Right lobe of liver (tissue), 6 donors: ENCODE measurements around the gene TOR3A. TPM values are rescaled to one million over a fixed set of nuclear protein-coding genes. Genes with fewer than 3 reads are reported as not detected.

ENCODE experiments used
- ATAC-seq, 4 donors: fragments of 200-7000 bp; cut with Tn5 transposase; one replicate each; pipeline ENCODE4 v1.9.1; 2020; ENCODE audit warnings: mild to moderate bottlenecking in 4 of 4, moderate library complexity in 4 of 4
- DNase-seq, 3 donors: peaks; one replicate each; pipeline ENCODE4 v3.0.0-alpha.2; 2020
- H3K27ac ChIP-seq, 3 donors: fragments of 200-600 bp; one replicate each; pipeline ENCODE4 v1.8.0; 2022
- H3K27me3 ChIP-seq, 2 donors: fragments of 200-600 bp; one replicate each; pipeline ENCODE4 v1.8.0; 2022
- H3K36me3 ChIP-seq, 4 donors: fragments of 200-600 bp; sonication (generic) in 1 of 4; one replicate each; pipeline versions ENCODE4 v1.5.1 to v1.8.0; 2017 to 2022; ENCODE audit warnings: control low read depth in 1 of 4
- H3K4me1 ChIP-seq, 4 donors: fragments of 200-600 bp; sonication (generic) in 1 of 4; one replicate each; pipeline versions ENCODE4 v1.5.1 to v1.8.0; 2017 to 2022; ENCODE audit warnings: control low read depth in 1 of 4
- H3K4me3 ChIP-seq, 3 donors: fragments of 200-600 bp; one replicate each; pipeline ENCODE4 v1.8.0; 2022
- H3K9me3 ChIP-seq, 4 donors: fragments of 200-600 bp; sonication (generic) in 1 of 4; one replicate each; pipeline versions ENCODE4 v1.5.1 to v1.8.0; 2017 to 2022; ENCODE audit warnings: control low read depth in 1 of 4
- POLR2A ChIP-seq: fragments of 450-650 bp; IDR thresholded peaks from one replicate; pipeline ENCODE4 v1.6.1; 2017; ENCODE audit warnings: antibody characterized with exemption, mild to moderate bottlenecking
- WGBS: methylation state at CpG from one replicate; pipeline ENCODE4 v1.1.6; 2018; ENCODE audit warnings: low coverage, low lambda C conversion rate; ENCODE audit not compliant: insufficient coverage; ENCODE audit errors: missing lambda C conversion rate; 5-methylcytosine and 5-hydroxymethylcytosine counted together
- intact Hi-C, 2 donors: fragments of 100-400 bp; cut with DNase I; formaldehyde crosslinking; loops; one replicate each; pipeline versions ENCODE4 v1.11.2 to v1.14.1; 2022
- total RNA-seq, 6 experiments: library from RNA; depleted of rRNA in 2 of 6; stranded (reverse); fragments of >200 nt in 2 of 6; fragmentation: NEBNext Ultra II Directional in 3 of 6; extraction: Animal tissue kit (Norgen Biotek cat#: 25700) in 3 of 6; gene quantifications; one replicate each; pipeline versions ENCODE4 v1.1.0 to v1.2.4, GENCODE V29; 2016 to 2023
- TF ChIP-seq, protein P1 (sequence below), 4 donors: fragments of 200-600 bp in 3 of 4; fragments of 450-650 bp in 1 of 4; IDR thresholded peaks; one replicate each; pipeline versions ENCODE4 v1.5.1 to v1.8.0; 2016 to 2022; ENCODE audit warnings: antibody characterized with exemption in 4 of 4, mild to moderate bottlenecking in 2 of 4
- donor health status: DM: no; HTN: yes; CAD: no.
- donor health status: DM: no; HTN: no; CAD: no.
- donor health status: DM: no; HTN: no; CAD: no.
- donor health status: DM: no; HTN: yes; CAD: no.
- donor health status: DM: no; HTN: yes; CAD: no.

The TOR3A gene
- total RNA-seq, 6 experiments from 2014 or later: 4.7 to 52.8 (median 13.1) TPM

DNA sequence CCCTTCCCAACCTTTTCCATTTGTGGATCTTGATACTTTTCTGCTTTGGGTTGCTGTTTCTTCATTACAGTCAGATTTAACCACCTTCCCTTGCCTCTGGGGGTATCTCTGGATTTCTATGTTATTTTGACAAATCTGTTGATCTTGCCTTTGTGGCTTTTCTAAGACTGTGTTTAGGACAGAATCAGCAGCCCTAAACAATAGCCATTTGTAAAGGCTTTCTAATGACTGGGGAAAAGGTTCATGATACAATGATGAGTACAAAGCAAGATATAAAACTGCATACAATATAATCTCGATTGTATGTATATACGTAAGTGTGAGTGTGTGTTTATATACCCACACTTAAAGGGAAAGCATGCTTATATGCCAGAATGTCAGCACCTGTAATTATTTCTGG is 28.4 kb upstream of the TOR3A start:
- Histone ChIP-seq H3K27ac (no peak overlapping the region), H3K36me3 (no peaks in the 10 kb centered on the region), H3K27me3 (no peaks in the 10 kb centered on the region), H3K4me3 (no peak overlapping the region), H3K9me3 (no peaks in the 10 kb centered on the region), H3K4me1 (no peaks in the 10 kb centered on the region)
- TF ChIP-seq, protein P1, sequence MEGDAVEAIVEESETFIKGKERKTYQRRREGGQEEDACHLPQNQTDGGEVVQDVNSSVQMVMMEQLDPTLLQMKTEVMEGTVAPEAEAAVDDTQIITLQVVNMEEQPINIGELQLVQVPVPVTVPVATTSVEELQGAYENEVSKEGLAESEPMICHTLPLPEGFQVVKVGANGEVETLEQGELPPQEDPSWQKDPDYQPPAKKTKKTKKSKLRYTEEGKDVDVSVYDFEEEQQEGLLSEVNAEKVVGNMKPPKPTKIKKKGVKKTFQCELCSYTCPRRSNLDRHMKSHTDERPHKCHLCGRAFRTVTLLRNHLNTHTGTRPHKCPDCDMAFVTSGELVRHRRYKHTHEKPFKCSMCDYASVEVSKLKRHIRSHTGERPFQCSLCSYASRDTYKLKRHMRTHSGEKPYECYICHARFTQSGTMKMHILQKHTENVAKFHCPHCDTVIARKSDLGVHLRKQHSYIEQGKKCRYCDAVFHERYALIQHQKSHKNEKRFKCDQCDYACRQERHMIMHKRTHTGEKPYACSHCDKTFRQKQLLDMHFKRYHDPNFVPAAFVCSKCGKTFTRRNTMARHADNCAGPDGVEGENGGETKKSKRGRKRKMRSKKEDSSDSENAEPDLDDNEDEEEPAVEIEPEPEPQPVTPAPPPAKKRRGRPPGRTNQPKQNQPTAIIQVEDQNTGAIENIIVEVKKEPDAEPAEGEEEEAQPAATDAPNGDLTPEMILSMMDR (IDR thresholded peaks at IDR 0.05): no peak
- no peak for TF ChIP-seq POLR2A
- intact Hi-C loops: no loop called here
- WGBS: 91% methylated on average over 2 of the region's 2 CpGs
- DNase-seq (no peak), ATAC-seq (no peak)

DNA sequence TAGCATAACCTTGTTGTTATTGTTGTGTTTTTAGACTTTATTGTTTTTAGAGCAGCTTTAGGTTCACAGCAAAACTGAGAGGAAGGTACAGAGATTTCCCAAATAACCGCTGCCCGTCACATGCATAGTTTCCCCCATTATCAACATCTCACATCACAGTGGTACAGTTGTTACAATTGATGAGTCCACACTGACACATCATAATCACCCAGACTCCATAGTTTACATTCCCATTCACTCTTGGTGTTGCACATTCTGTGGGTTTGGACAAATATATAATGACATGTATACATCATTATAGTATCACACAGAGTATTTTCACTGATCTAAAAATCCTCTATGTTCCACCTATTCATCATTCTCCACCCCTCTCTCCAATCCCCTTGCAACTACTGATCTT is 25.9 kb upstream of the TOR3A start:
- no peak overlapping the region for H3K4me3 ChIP-seq
- intact Hi-C loops: no loop called here
- ATAC-seq: no peak
- H3K27ac ChIP-seq: no peak overlapping the region
- no peaks in the 10 kb centered on the region for H3K27me3 ChIP-seq
- no peaks in the 10 kb centered on the region for H3K4me1 ChIP-seq
- no peaks in the 10 kb centered on the region for H3K36me3 ChIP-seq
- no peaks in the 10 kb centered on the region for H3K9me3 ChIP-seq
- 100% methylated on average over 2 of the region's 2 CpGs for whole genome bisulfite sequencing
- TF ChIP-seq, protein P1 (IDR thresholded peaks at IDR 0.05): no peak
- TF ChIP-seq POLR2A: no peak
- DNase-seq: no peak

- Histone ChIP-seq H3K4me3 (no peak overlapping the region), H3K27me3 (no peaks in the 10 kb centered on the region), H3K4me1 (no peaks in the 10 kb centered on the region), H3K9me3 (no peaks in the 10 kb centered on the region), H3K27ac (no peak overlapping the region), H3K36me3 (peaks cover 0 to 2% (median 0%) of the 10 kb centered on the region in 4 donors)
- WGBS: 90% methylated on average over 3 of the region's 3 CpGs
- intact Hi-C loops: no loop called here
- DNase-seq (no peak), ATAC-seq (no peak)
- no peak for TF ChIP-seq POLR2A
- TF ChIP-seq, protein P1 (IDR thresholded peaks at IDR 0.05): no peak
These were observed 23.1 kb upstream of the TOR3A start for GRCh38 chr1:179058487-179059483.

DNA sequence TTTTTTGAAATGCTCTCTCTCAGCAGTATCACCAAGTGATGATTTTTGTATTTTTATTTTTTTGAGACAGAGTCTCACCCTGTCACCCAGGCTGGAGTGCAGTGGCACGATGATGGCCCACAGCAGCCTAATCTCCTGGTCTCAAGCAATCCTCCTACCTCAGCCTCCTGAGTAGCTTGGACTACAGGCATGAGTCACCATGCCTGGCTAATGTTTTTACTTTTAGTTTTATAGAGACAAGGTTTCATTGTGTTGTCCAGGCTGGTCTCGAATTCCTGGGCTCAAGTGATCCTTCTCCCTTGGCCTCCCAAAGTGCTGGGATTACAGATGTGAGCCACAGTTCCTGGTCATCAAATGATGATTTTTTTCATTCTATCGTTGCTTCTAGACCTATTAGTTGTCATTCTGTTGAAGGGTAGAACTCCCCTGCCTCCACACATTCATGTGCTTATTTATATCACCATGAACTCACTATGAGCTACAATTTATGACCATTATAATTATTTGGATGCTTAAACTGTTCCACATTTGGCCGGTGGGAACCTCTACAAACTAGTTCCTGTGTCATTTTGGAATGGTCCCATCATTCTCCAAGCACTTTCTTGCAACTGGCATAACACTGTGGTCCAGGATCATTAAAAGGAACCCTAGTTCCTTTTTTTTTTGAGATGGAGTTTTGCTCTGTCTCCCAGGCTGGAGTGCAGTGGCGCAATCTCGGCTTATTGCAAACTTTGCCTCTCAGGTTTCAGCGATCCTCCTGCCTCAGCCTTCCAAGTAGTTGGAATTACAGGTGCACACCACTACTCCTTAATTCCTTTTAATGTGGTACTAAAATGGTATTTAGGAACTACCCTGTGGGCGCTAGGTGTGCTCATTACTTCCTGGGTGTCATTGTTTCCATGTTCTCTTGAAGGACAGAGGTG is 20.2 kb upstream of the TOR3A start:
- intact Hi-C loops: no loop called here
- no peaks in the 10 kb centered on the region for H3K4me1 ChIP-seq
- WGBS: 96% methylated on average over 7 of the region's 8 CpGs
- H3K27me3 ChIP-seq: no peaks in the 10 kb centered on the region
- H3K36me3 ChIP-seq: peaks cover 0 to 15% (median 5%) of the 10 kb centered on the region in 4 donors
- H3K4me3 ChIP-seq: no peak overlapping the region
- TF ChIP-seq POLR2A: no peak
- TF ChIP-seq, protein P1 (IDR thresholded peaks at IDR 0.05): no peak
- no peaks in the 10 kb centered on the region for H3K9me3 ChIP-seq
- ATAC-seq (no peak), DNase-seq (no peak)
- H3K27ac ChIP-seq: no peak overlapping the region
